ENCODE results near the gene PLOD2.
A peak's percentile ranks its signal among the peaks of the same experiment; 100 is the strongest.

The PLOD2 gene

GRCh38 chr3:146160964-146161662 lies at the start of gene PLOD2:
TSS of gene PLOD2 (minus strand) at chr3:146161184. CDS start at chr3:146160989, 195 bp downstream.
- Histone ChIP-seq H3K9me3 (ENCODE audit: control insufficient read depth in 5 of 5, low read length in 5 of 5) (no peaks in the 10 kb centered on the region), H3K4me1 (ENCODE audit: control insufficient read depth in 5 of 5, insufficient read depth in 5 of 5, low read length in 5 of 5) (peaks cover 4 to 67% (median 58%) of the 10 kb centered on the region in 5 donors)

GRCh38 chr3:146209371-146209770 lies 48.4 kb upstream of the PLOD2 start:
- Histone ChIP-seq H3K4me3 (ENCODE audit: low read depth in 1 of 5, low read length in 5 of 5) (no peak overlapping the region), H3K27ac (ENCODE audit: low read depth, low read length) (no peak overlapping the region), H3K4me1 (ENCODE audit: control insufficient read depth in 5 of 5, insufficient read depth in 5 of 5, low read length in 5 of 5) (no peaks in the 10 kb centered on the region), H3K9ac (ENCODE audit: low read length in 5 of 5) (no peak overlapping the region), H3K27me3 (ENCODE audit: control insufficient read depth in 5 of 5, insufficient read depth in 4 of 5, low read length in 5 of 5) (no peaks in the 10 kb centered on the region), H3K9me3 (ENCODE audit: control insufficient read depth in 5 of 5, low read length in 5 of 5) (no peaks in the 10 kb centered on the region), H3K36me3 (ENCODE audit: control insufficient read depth in 5 of 5, insufficient read depth in 5 of 5, low read length in 5 of 5) (peaks cover 15 to 29% (median 19%) of the 10 kb centered on the region in 5 donors)

More at GRCh38 chr3:146160964-146161662, at the start of gene PLOD2:
- H3K27ac ChIP-seq (ENCODE audit: low read depth, low read length) = peak within 1 kb of the TSS; percentile 99
- peak within 1 kb of the TSS; percentile 84 to 94 (median 91) for H3K9ac ChIP-seq (ENCODE audit: low read length in 5 of 5)
- H3K27me3 ChIP-seq (ENCODE audit: control insufficient read depth in 5 of 5, insufficient read depth in 4 of 5, low read length in 5 of 5) = no peaks in the 10 kb centered on the region
- no peaks in the 10 kb centered on the region for H3K36me3 ChIP-seq (ENCODE audit: control insufficient read depth in 5 of 5, insufficient read depth in 5 of 5, low read length in 5 of 5)
- peak within 1 kb of the TSS; percentile 79 to 98 (median 83) for H3K4me3 ChIP-seq (ENCODE audit: low read depth in 1 of 5, low read length in 5 of 5)

DNA sequence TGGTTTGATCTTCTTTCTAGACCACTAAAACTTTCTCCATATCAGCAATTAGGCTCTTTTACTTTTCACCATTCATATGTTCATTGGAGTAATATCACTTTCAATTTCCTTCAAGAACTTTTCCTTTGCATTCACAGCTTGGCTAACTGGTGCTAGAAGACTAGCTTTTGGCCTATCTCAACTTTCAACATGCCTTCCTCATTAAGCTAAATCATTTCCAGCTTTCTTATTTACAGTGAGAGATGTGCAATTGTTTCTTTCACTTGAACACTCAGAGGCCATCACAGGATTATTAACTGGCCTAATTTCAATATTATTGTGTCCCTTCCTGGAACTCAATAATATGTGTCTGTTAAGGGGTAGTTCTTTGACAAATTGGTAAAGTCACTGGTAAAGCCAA lies 42.8 kb upstream of the PLOD2 start:
- peaks cover 21 to 55% (median 25%) of the 10 kb centered on the region in 5 donors for H3K36me3 ChIP-seq (ENCODE audit: control insufficient read depth in 5 of 5, insufficient read depth in 5 of 5, low read length in 5 of 5)
- H3K9ac ChIP-seq (ENCODE audit: low read length in 5 of 5) = no peak overlapping the region
- H3K4me1 ChIP-seq (ENCODE audit: control insufficient read depth in 5 of 5, insufficient read depth in 5 of 5, low read length in 5 of 5) = peaks cover 0 to 6% (median 0%) of the 10 kb centered on the region in 5 donors
- H3K27me3 ChIP-seq (ENCODE audit: control insufficient read depth in 5 of 5, insufficient read depth in 4 of 5, low read length in 5 of 5) = no peaks in the 10 kb centered on the region
- no peak overlapping the region for H3K4me3 ChIP-seq (ENCODE audit: low read depth in 1 of 5, low read length in 5 of 5)
- no peak overlapping the region for H3K27ac ChIP-seq (ENCODE audit: low read depth, low read length)
- H3K9me3 ChIP-seq (ENCODE audit: control insufficient read depth in 5 of 5, low read length in 5 of 5) = no peaks in the 10 kb centered on the region

- H3K9me3 ChIP-seq (ENCODE audit: control insufficient read depth in 5 of 5, low read length in 5 of 5) = no peaks in the 10 kb centered on the region
- no peak overlapping the region for H3K9ac ChIP-seq (ENCODE audit: low read length in 5 of 5)
- peaks cover 0 to 10% (median 2%) of the 10 kb centered on the region in 5 donors for H3K4me1 ChIP-seq (ENCODE audit: control insufficient read depth in 5 of 5, insufficient read depth in 5 of 5, low read length in 5 of 5)
- H3K4me3 ChIP-seq (ENCODE audit: low read depth in 1 of 5, low read length in 5 of 5) = no peak overlapping the region
- no peaks in the 10 kb centered on the region for H3K27me3 ChIP-seq (ENCODE audit: control insufficient read depth in 5 of 5, insufficient read depth in 4 of 5, low read length in 5 of 5)
- peaks cover 6 to 41% (median 20%) of the 10 kb centered on the region in 5 donors for H3K36me3 ChIP-seq (ENCODE audit: control insufficient read depth in 5 of 5, insufficient read depth in 5 of 5, low read length in 5 of 5)
- no peak overlapping the region for H3K27ac ChIP-seq (ENCODE audit: low read depth, low read length)
These were observed 39.7 kb upstream of the PLOD2 start for GRCh38 chr3:146200461-146201220.

DNA sequence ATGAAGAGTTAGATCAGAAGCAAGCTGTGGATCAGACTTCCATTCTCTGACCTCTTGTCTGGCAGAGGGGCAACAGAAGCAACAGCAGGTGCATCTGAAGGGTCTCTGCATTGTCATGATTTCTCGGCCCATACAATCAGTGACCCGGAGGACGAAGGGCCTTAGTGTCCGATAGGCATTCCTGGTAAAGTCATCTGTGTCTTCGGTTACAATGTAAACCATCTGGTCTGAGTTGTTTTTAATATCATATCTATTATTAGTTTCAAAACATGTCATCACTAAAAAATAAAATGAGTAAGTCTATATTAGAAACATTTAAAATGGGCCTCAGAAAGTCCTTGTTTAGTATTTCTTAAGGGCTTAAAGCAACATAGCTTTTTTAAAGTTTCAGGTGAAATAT lies 38.8 kb upstream of the PLOD2 start:
- Histone ChIP-seq H3K36me3 (ENCODE audit: control insufficient read depth in 5 of 5, insufficient read depth in 5 of 5, low read length in 5 of 5) (peaks cover 11 to 37% (median 20%) of the 10 kb centered on the region in 5 donors), H3K9ac (ENCODE audit: low read length in 5 of 5) (no peak overlapping the region), H3K9me3 (ENCODE audit: control insufficient read depth in 5 of 5, low read length in 5 of 5) (no peaks in the 10 kb centered on the region), H3K4me3 (ENCODE audit: low read depth in 1 of 5, low read length in 5 of 5) (no peak overlapping the region), H3K4me1 (ENCODE audit: control insufficient read depth in 5 of 5, insufficient read depth in 5 of 5, low read length in 5 of 5) (peaks cover 0 to 14% (median 6%) of the 10 kb centered on the region in 5 donors), H3K27me3 (ENCODE audit: control insufficient read depth in 5 of 5, insufficient read depth in 4 of 5, low read length in 5 of 5) (no peaks in the 10 kb centered on the region), H3K27ac (ENCODE audit: low read depth, low read length) (no peak overlapping the region)

- peaks cover 20 to 42% (median 28%) of the 10 kb centered on the region in 5 donors for H3K36me3 ChIP-seq (ENCODE audit: control insufficient read depth in 5 of 5, insufficient read depth in 5 of 5, low read length in 5 of 5)
- H3K27me3 ChIP-seq (ENCODE audit: control insufficient read depth in 5 of 5, insufficient read depth in 4 of 5, low read length in 5 of 5) = no peaks in the 10 kb centered on the region
- peaks cover 0 to 12% (median 6%) of the 10 kb centered on the region in 5 donors for H3K4me1 ChIP-seq (ENCODE audit: control insufficient read depth in 5 of 5, insufficient read depth in 5 of 5, low read length in 5 of 5)
- no peak overlapping the region for H3K9ac ChIP-seq (ENCODE audit: low read length in 5 of 5)
- no peak overlapping the region for H3K4me3 ChIP-seq (ENCODE audit: low read depth in 1 of 5, low read length in 5 of 5)
- H3K27ac ChIP-seq (ENCODE audit: low read depth, low read length) = no peak overlapping the region
- no peaks in the 10 kb centered on the region for H3K9me3 ChIP-seq (ENCODE audit: control insufficient read depth in 5 of 5, low read length in 5 of 5)
These were observed 35.8 kb upstream of the PLOD2 start for GRCh38 chr3:146196789-146197188.

- Histone ChIP-seq H3K4me1 (ENCODE audit: control insufficient read depth in 5 of 5, insufficient read depth in 5 of 5, low read length in 5 of 5) (peaks cover 0 to 11% (median 6%) of the 10 kb centered on the region in 5 donors), H3K27me3 (ENCODE audit: control insufficient read depth in 5 of 5, insufficient read depth in 4 of 5, low read length in 5 of 5) (no peaks in the 10 kb centered on the region), H3K4me3 (ENCODE audit: low read depth in 1 of 5, low read length in 5 of 5) (no peak overlapping the region), H3K27ac (ENCODE audit: low read depth, low read length) (no peak overlapping the region), H3K9ac (ENCODE audit: low read length in 5 of 5) (no peak overlapping the region), H3K36me3 (ENCODE audit: control insufficient read depth in 5 of 5, insufficient read depth in 5 of 5, low read length in 5 of 5) (peaks cover 20 to 39% (median 28%) of the 10 kb centered on the region in 5 donors), H3K9me3 (ENCODE audit: control insufficient read depth in 5 of 5, low read length in 5 of 5) (no peaks in the 10 kb centered on the region)
These were observed 34.6 kb upstream of the PLOD2 start for GRCh38 chr3:146195605-146196004.

GRCh38 chr3:146195030-146195429 lies 34.0 kb upstream of the PLOD2 start:
- no peak overlapping the region for H3K27ac ChIP-seq (ENCODE audit: low read depth, low read length)
- no peaks in the 10 kb centered on the region for H3K9me3 ChIP-seq (ENCODE audit: control insufficient read depth in 5 of 5, low read length in 5 of 5)
- H3K9ac ChIP-seq (ENCODE audit: low read length in 5 of 5) = no peak overlapping the region
- peaks cover 23 to 36% (median 28%) of the 10 kb centered on the region in 5 donors for H3K36me3 ChIP-seq (ENCODE audit: control insufficient read depth in 5 of 5, insufficient read depth in 5 of 5, low read length in 5 of 5)
- no peak overlapping the region for H3K4me3 ChIP-seq (ENCODE audit: low read depth in 1 of 5, low read length in 5 of 5)
- H3K4me1 ChIP-seq (ENCODE audit: control insufficient read depth in 5 of 5, insufficient read depth in 5 of 5, low read length in 5 of 5) = peaks cover 0 to 8% (median 6%) of the 10 kb centered on the region in 5 donors
- no peaks in the 10 kb centered on the region for H3K27me3 ChIP-seq (ENCODE audit: control insufficient read depth in 5 of 5, insufficient read depth in 4 of 5, low read length in 5 of 5)

GRCh38 chr3:146191051-146191450 lies 30.1 kb upstream of the PLOD2 start:
- no peak overlapping the region for H3K27ac ChIP-seq (ENCODE audit: low read depth, low read length)
- peaks cover 0 to 6% (median 4%) of the 10 kb centered on the region in 5 donors for H3K4me1 ChIP-seq (ENCODE audit: control insufficient read depth in 5 of 5, insufficient read depth in 5 of 5, low read length in 5 of 5)
- H3K9ac ChIP-seq (ENCODE audit: low read length in 5 of 5) = no peak overlapping the region
- peaks cover 19 to 33% (median 29%) of the 10 kb centered on the region in 5 donors for H3K36me3 ChIP-seq (ENCODE audit: control insufficient read depth in 5 of 5, insufficient read depth in 5 of 5, low read length in 5 of 5)
- H3K9me3 ChIP-seq (ENCODE audit: control insufficient read depth in 5 of 5, low read length in 5 of 5) = no peaks in the 10 kb centered on the region
- H3K27me3 ChIP-seq (ENCODE audit: control insufficient read depth in 5 of 5, insufficient read depth in 4 of 5, low read length in 5 of 5) = no peaks in the 10 kb centered on the region
- H3K4me3 ChIP-seq (ENCODE audit: low read depth in 1 of 5, low read length in 5 of 5) = no peak overlapping the region

Measured in subcutaneous abdominal adipose tissue (tissue), 5 donors.